B cell (primary cell): Measurements from ENCODE around the gene CR1L. TPM values are rescaled to one million over a fixed set of nuclear protein-coding genes. Genes with fewer than 3 reads are reported as not detected.
"Not testable (repeated sequence)": the region's sequence is repeated elsewhere in the genome, so short reads cannot be mapped to it uniquely, and the experiment has no call there.

Source experiments
- ATAC-seq: fragments of 200-7000 bp; cut with Tn5 transposase; one replicate; pipeline ENCODE4 v1.10.0; 2021; ENCODE audit warnings: low read depth, mild to moderate bottlenecking, moderate number of reproducible peaks, moderate library complexity
- CTCF ChIA-PET: fragments of 350-600 bp; sonication (Branson Sonifier 250); formaldehyde crosslinking; loops from one replicate; lab custom pipeline; 2021; ENCODE audit warnings: antibody characterized with exemption, inconsistent platforms; lab: Charles Lee
- POLR2A ChIA-PET: fragments of 350-600 bp; sonication (Branson Sonifier 250); formaldehyde crosslinking; loops from one replicate; lab custom pipeline; 2021; ENCODE audit warnings: antibody characterized with exemption; lab: Charles Lee
- DNase-seq: peaks from one replicate; pipeline ENCODE4 v3.0.0; 2013
- H2AFZ ChIP-seq: 2 replicates; pipeline ENCODE4 v1.6.1; 2012; ENCODE audit warnings: mild to moderate bottlenecking, low read depth, low read length; ENCODE audit not compliant: insufficient read depth, poor library complexity, severe bottlenecking
- H3K27ac ChIP-seq, 2 donors: 1 replicate in 1 of 2; 2 replicates in 1 of 2; pipeline ENCODE4 v1.5.1; 2012 to 2013; ENCODE audit warnings: low read length in 2 of 2, mild to moderate bottlenecking in 2 of 2, moderate library complexity in 1 of 2
- H3K27me3 ChIP-seq, 4 experiments: fragments of 200-600 bp in 1 of 4; sonication (generic) in 1 of 4; replicated peaks in 1 of 4; 1 replicate in 2 of 4; 2 replicates in 2 of 4; pipeline versions ENCODE4 v1.6.1 to v1.7.0; 2013 to 2016; ENCODE audit warnings: low read length in 3 of 4, mild to moderate bottlenecking in 2 of 4, mixed read lengths in 1 of 4, moderate library complexity in 1 of 4; ENCODE audit not compliant: insufficient read depth in 4 of 4, control insufficient read depth in 3 of 4; ENCODE audit errors: control extremely low read depth in 1 of 4
- H3K36me3 ChIP-seq, 2 experiments: replicated peaks in 1 of 2; 1 replicate in 1 of 2; 2 replicates in 1 of 2; pipeline versions ENCODE4 v1.6.1 to v1.7.1; 2013; ENCODE audit warnings: low read length in 1 of 2; ENCODE audit not compliant: insufficient read depth in 2 of 2, control insufficient read depth in 1 of 2; ENCODE audit errors: control extremely low read depth in 1 of 2, extremely low read depth in 1 of 2
- H3K4me1 ChIP-seq, 2 donors: fragments of 200-600 bp in 1 of 2; sonication (generic) in 1 of 2; 1 replicate in 1 of 2; 2 replicates in 1 of 2; pipeline versions ENCODE4 v1.5.1 to v1.6.1; 2013 to 2017; ENCODE audit warnings: low read length in 2 of 2; ENCODE audit not compliant: control insufficient read depth in 2 of 2, insufficient read depth in 2 of 2
- H3K4me2 ChIP-seq: replicated peaks from 2 replicates; pipeline ENCODE3; 2012; ENCODE audit warnings: mild to moderate bottlenecking, low read depth, low read length; ENCODE audit not compliant: poor library complexity, severe bottlenecking
- H3K4me3 ChIP-seq, 5 experiments: fragments of 200-600 bp in 1 of 5; sonication (generic) in 1 of 5; 1 replicate in 3 of 5; 2 replicates in 2 of 5; pipeline versions ENCODE4 v1.5.1 to v1.7.0; 2011 to 2016; ENCODE audit warnings: low read length in 4 of 5, mild to moderate bottlenecking in 4 of 5, low read depth in 2 of 5, control low read depth in 1 of 5, moderate library complexity in 1 of 5; ENCODE audit not compliant: insufficient read depth in 1 of 5; ENCODE audit errors: control extremely low read depth in 1 of 5, extremely low read depth in 1 of 5
- H3K79me2 ChIP-seq: fragments of 200-600 bp; sonication (generic); one replicate; pipeline ENCODE4 v1.6.0; 2016; ENCODE audit warnings: low read length; ENCODE audit not compliant: control insufficient read depth, insufficient read depth
- H3K9ac ChIP-seq: fragments of 200-600 bp; sonication (generic); 2 replicates; pipeline ENCODE4 v1.6.1; 2017; ENCODE audit warnings: mild to moderate bottlenecking, low read length, moderate library complexity
- H3K9me3 ChIP-seq, 3 donors: one replicate each; pipeline versions ENCODE4 v1.6.1 to v1.7.1; 2013; ENCODE audit warnings: low read length in 2 of 3; ENCODE audit not compliant: control insufficient read depth in 2 of 3, insufficient read depth in 1 of 3; ENCODE audit errors: control extremely low read depth in 1 of 3
- H4K20me1 ChIP-seq: 2 replicates; pipeline ENCODE4 v1.6.0; 2012; ENCODE audit warnings: mild to moderate bottlenecking, low read length; ENCODE audit not compliant: insufficient read depth, control insufficient read depth, poor library complexity, severe bottlenecking
- H3K27ac Mint-ChIP-seq: one replicate; pipeline ENCODE4 v1.8.0; 2021; ENCODE audit warnings: mixed read lengths
- H3K27me3 Mint-ChIP-seq: one replicate; pipeline ENCODE4 v1.8.0; 2021; ENCODE audit warnings: mixed read lengths
- H3K4me1 Mint-ChIP-seq: one replicate; pipeline ENCODE4 v1.8.0; 2021; ENCODE audit warnings: mixed read lengths
- H3K4me3 Mint-ChIP-seq: one replicate; pipeline ENCODE4 v1.8.0; 2021; ENCODE audit warnings: mixed read lengths
- H3K9me3 Mint-ChIP-seq: one replicate; pipeline ENCODE4 v1.8.0; 2022; ENCODE audit warnings: mixed read lengths; ENCODE audit not compliant: insufficient read depth
- CTCF ChIP-seq: fragments of 200-600 bp; IDR thresholded peaks from one replicate; pipeline ENCODE4 v1.8.0; 2022; ENCODE audit warnings: antibody characterized with exemption, mild to moderate bottlenecking
- EZH2 ChIP-seq: IDR thresholded peaks from 2 replicates; pipeline ENCODE4 v1.6.1; 2012; ENCODE audit warnings: borderline replicate concordance, low read depth, mild to moderate bottlenecking, moderate library complexity, low read length; ENCODE audit not compliant: insufficient read depth, poor library complexity, severe bottlenecking
- WGBS: methylation state at CpG from one replicate; pipeline ENCODE4 v1.1.5; 2013; ENCODE audit warnings: missing lambda C conversion rate; ENCODE audit not compliant: insufficient coverage; 5-methylcytosine and 5-hydroxymethylcytosine counted together
- intact Hi-C: fragments of 100-400 bp; cut with micrococcal nuclease; formaldehyde crosslinking; loops from one replicate; pipeline ENCODE4 v1.10.0; 2022
- polyA plus RNA-seq: library from polyadenylated mRNA; depleted of rRNA; stranded (reverse); fragments of >200 nt; gene quantifications from 2 replicates; pipeline ENCODE4 v1.2.3, GENCODE V29; 2012
- total RNA-seq, 2 donors: library from RNA; stranded (reverse); fragments of 120-200 nt in 1 of 2; gene quantifications; 1 replicate in 1 of 2; 2 replicates in 1 of 2; pipeline versions ENCODE4 v1.2.3 to v1.2.4, GENCODE V29; 2013 to 2022

Gene CR1L
- total and polyA plus RNA-seq, 2 donors (not counting 1 experiment from before 2014, with no cell fraction given) = 0.07 to 0.59 TPM

DNA sequence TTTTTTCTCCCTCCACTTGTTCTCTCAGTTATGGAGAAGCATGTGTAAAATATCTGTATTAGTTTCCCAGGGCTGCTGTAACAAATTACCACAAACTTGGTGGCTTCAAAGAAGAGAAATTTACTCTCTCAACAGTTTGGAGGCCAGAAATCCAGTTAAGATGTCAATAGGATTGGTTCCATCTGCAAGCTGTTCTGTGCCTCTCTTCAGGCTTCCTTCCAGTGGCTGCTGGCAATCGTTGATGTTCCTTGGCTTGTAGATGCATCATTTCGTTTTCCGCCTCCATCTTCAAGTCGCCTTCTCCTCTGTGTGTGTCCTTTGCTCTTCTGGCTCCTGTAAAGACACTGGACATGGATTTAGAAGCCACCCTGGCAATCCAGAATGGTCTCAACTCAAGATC is 45.6 kb downstream of the CR1L start:
- intact Hi-C loops, H3K9me3 ChIP-seq, H3K79me2 ChIP-seq, H2AFZ ChIP-seq, H3K4me3 ChIP-seq, H3K27me3 ChIP-seq, H3K4me3 Mint-ChIP-seq, H3K9me3 Mint-ChIP-seq, H4K20me1 ChIP-seq, H3K4me1 Mint-ChIP-seq, POLR2A ChIA-PET, H3K9ac ChIP-seq, H3K27ac ChIP-seq, H3K36me3 ChIP-seq, H3K4me2 ChIP-seq, H3K27ac Mint-ChIP-seq, DNase-seq, CTCF ChIA-PET, ATAC-seq, H3K27me3 Mint-ChIP-seq, H3K4me1 ChIP-seq: not testable (repeated sequence)
- 96% methylated on average over 4 of the region's 4 CpGs for WGBS

DNA sequence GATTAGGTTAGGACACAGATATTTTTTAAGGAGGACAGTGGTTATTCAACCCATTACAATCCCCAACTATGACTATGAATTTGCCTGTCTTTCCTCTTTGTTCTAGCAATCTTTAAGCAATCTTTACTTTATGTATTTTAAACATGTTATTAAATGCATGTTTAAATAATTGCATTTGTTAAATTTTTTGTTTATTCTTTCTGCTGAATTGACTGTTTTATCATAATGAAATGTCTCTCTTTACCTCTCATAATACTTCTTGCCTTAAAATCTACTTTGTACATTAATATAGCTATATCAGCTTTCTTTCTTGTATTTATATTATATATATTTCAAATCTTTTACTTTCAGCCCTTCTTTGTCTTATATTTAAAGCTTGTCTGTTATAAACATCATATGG is 46.1 kb downstream of the CR1L start:
- Histone ChIP-seq H3K27ac (no peak overlapping the region), H4K20me1 (no peaks in the 10 kb centered on the region), H3K9me3 (no peaks in the 10 kb centered on the region), H2AFZ (no peak overlapping the region), H3K27me3 (peaks cover 0 to 6% (median 0%) of the 10 kb centered on the region in 4 experiments), H3K4me3 (no peak overlapping the region), H3K4me1 (no peaks in the 10 kb centered on the region), H3K9ac (no peak overlapping the region), H3K79me2 (no peaks in the 10 kb centered on the region), H3K4me2 (no peak overlapping the region), H3K36me3 (no peaks in the 10 kb centered on the region)
- POLR2A ChIA-PET = no interaction called here
- Mint-ChIP-seq H3K4me3 (no peak overlapping the region), H3K9me3 (no peaks in the 10 kb centered on the region), H3K4me1 (no peaks in the 10 kb centered on the region), H3K27me3 (peaks cover 9% of the 10 kb centered on the region), H3K27ac (no peak overlapping the region)
- intact Hi-C loops = no loop called here
- CTCF ChIA-PET = interaction anchor here (0.8 kb wide), 1 partner anchor 331 kb away, joined by 3 read pairs; no protein-coding TSS in a partner anchor
- TF ChIP-seq EZH2 (no peak), CTCF (no peak)
- DNase-seq = no peak
- ATAC-seq = no peak
